Activated CD8-positive, alpha-beta memory T cell treated with anti-CD3 and anti-CD28 coated beads, Interleukin-2, amount 50 U/mL, for 24 hours (primary cell): Measurements from ENCODE around the gene ERC1.

Experiments
- DNase-seq: peaks from one replicate; pipeline ENCODE4 v3.0.0-alpha.2; 2020; ENCODE audit errors: extremely low read depth

ERC1 gene

DNA sequence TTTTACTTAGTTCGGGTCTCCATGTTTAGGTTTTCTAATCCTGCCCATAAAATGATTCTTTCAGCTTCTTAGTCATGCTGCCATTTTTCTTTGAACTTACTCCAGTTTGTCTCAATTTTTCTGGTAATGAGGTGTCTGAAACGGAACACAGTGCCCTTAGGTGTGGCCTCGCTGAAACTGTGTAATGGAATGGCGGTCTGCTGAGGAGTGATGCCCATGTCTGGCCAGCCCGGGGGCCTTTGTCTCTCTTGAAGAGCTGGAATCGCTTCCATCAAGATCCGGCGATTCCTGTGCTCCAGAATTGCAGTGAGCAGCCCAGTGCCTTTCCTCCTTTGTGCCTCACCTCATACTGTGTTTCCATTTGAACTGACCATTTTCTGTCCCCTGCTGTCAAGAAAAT lies 490.9 kb downstream of the ERC1 start:
- DNase-seq: no peak

DNA sequence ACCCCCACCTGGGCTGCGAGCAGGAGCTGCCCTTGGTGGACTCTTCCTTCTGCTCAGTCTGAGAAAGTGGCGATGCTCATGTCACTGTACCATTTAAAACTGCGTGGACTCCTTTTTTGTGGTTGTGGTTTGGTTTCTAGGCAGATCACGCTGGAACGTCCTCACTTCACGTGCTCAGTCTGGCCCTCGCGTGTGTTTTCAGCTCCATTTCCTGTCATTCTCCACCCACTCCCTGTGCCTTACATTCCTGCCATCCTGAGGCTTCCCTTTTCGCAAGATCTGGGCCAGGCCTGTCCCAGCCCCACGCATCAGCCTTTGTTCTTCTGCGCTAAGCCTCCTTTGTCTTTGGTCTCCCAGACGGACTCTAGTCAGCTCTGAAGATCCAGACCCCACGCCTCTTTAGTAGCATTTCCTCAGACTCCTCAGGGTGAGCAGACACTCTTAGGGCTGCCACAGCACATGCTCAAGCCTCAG lies 497.9 kb downstream of the ERC1 start:
- no peak for DNase-seq

DNA sequence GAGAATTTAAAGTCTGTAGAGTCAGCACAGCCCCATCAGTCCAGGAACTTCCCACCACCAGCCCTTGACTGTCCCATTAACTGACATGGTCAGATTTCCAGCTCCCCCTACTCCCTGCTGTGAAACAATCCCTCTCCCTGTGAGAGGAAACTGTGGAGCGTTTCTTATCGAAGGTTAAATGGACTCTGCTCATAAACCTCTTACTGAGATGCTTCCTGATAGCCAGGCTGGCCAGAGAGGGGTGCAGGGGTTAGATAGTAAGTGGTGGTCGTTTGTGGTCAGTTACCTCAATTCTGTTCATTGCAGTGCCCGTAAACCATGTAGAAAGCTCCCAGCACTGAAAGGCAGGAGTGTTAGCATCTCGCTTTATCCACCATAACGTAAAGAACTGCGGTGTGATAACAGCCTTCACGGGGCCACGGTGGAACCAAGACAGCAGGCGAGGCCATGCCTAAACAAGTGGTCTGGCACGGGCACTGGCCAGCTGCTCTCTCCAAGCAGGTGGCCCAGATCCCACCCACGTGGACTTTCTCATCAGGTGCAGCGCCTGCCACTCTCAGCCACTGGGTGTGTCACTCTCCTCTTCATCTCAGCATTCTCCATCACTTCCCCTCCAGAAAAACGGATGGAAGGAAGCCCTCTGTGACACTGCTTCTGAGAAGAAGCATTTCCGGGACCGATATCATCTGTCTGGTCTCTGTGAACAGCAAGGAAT lies 501.1 kb downstream of the ERC1 start:
- DNase-seq: no peak

DNA sequence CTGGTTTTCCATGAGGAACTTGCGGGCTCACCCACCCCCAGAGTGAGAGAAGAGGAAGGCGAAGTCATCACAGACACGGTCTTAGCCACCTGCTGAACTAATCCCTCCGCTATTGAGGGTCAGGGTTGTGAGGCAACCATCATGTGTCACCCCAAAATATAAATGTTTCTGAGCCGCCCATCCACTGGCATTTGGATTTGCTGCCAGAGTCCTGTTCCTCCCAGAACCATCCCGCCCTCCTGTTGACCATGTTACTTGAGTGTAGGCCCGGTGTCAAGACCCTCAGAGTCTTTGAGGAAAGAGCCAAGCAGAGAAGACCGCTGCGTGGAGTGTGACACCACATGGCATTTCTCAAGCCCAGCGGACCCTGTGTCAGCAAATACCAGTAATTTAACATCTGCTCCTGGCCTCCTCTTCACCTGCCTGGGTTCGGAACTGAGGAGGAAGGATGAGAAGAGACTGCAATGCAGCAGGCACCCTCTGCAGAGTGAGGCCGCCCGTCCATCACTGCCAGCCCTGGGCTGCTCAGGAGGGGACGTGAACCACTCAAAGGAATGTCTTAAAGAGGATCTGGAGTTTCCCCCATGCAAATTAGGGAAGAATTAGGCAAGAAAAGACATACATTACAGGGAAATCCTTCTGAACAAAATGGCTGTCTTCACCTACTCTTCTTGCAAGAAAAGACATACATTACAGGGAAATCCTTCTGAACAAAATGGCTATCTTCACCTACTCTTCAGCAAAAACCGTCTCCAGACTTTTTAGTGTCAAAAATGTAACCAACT lies 502.9 kb downstream of the ERC1 start:
- no peak for DNase-seq

DNA sequence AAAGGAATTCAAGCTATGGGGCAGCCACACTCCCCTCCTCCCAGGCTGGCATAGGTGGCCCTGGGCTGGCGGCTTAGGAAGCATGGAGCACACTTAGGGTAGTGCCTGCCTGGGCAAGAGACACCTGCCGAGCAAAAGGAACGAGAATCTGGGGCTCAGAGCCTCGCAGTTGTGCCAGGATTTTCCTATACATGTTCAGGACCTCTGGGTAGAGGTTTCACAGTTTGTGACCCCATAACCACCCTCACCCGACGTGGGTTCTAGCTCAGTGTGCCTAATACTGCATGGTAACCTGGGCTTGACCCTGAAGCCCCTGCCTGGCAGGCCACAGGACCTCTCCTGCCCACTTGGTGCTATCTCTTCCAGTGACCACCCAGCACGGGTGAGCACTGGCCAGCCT lies 503.8 kb downstream of the ERC1 start:
- no peak for DNase-seq

DNA sequence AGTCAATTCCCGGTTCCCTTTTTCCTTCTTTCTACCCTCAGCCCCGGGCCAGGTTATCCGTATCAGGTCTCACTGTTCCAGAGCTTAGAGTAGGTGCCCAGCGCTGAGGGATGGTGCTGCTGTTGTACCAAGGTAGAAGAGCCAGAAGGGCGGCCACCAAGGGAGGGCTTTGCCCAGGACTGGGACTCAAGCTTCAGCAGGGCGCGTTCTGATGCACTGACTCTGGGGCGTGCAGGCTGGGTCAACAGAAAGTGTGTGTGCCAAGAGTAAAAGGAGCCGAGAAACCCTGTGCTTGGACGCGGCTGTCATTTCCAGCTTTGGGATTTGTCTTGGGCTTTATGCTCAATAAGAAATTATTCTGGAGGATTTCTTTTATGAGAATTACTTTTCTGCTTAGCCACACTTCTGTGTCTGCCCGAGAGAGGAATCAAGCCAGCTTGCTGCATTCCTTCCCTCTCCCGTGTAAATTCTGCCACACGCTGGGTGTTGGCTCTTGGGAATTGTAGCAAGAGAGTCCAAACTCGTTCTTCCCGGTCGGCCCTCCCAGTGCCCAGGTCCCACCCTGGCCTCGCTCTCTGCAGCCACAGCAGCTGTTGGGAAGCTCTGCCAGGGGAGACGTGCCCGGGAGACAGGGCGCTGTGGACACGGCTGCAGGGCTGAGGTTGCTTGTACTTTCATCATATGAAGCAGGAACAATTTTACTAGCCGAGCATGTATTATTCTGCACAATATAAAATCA lies 505.3 kb downstream of the ERC1 start:
- DNase-seq: no peak

DNA sequence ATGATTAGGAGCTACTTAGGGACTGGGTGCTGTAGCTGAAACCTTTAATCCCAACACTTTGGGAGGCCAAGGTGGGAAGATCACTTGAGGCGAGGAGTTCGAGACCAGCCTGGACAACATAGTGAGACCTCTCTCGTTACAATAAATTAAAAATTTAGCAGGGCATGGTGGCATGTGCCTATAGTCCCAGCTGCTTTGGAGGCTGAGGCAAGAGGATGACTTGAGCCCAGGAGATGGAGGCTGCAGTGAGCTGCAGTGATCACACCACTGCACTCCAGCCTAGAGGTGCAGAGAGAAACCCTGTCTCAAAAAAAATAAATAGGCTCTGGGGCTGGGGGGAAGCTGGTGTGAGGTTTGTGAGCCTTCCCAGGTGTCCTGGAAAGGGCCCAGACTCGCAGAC lies 506.1 kb downstream of the ERC1 start:
- DNase-seq: no peak

DNA sequence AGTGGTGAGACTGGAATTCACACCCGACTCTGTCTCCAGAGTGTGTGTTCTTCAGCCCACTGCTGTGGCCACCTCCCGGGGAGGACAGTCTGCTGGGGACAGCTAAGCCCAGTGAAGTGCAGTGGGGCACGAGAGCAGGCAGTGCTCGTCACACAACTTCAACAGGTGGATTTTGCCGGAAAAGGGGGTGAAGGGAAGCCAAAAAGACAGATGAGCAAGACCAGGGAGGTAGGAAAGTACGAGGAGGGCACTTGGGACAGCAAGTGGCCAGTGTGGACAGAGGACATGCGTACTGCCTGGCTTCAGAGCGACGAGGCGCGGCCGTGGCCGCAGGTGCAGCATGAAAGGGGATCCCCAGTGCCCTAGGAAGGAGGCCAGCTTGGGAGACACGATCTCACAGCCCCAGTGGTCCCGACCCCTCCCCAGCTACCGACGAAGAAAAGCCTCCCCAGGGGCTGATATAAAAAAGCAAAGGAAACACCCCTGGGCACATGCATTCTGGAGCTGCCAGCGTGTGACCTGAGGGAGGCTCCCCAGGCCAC lies 507.2 kb downstream of the ERC1 start:
- DNase-seq: no peak

DNA sequence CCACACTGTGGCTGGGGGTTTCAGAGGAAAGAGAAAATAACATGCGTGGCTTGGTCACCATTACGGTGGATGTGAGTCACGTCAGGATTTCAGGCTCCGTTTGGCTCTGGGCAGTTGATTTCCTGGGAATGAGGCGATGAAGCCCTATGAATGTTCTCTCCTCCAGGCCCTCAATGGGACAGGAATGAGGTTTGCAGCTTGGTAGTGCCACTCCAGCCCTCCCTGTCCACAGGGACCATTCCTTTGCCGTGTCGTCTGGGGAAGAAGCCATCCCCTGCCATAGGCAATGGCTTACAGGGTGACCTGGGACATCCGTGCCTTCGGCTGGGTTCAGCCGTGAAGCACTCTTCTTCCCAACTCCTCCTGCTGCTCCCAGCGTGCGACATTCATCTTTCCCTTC lies 508.3 kb downstream of the ERC1 start:
- no peak for DNase-seq

DNA sequence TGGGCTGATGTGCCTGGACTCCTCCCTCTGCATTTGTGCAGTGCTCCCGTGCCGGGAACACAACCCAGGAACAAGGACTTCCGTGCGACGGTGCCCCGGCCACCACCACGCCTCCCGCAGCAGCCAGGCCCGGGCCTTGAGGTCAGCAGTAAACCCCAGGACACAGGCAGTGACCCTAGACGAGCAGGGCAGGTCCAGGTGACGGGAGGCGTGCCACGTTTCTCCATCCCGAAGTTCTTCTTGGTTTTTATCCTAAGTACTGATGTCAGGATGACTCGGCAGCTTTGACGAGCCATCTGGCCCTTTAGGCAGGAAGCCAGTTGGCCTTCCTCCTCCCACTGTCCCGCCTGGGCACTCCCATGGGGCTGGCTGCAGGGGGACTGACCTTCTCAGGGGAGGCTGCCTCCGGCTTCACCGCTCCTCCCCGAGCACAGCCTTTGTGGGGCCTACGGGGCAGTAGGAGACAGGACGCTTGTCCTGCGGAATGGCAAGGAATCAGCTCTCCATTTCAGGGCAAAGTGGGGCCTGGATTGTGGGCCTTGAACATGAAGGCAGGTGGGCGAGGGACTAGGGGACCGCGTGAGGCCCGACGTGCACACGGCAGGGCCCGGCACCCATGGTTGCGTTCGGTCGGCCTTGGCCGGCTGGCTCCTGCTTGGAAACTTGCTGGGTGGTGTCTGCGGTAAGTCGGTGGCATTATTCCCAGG lies 509.2 kb downstream of the ERC1 start:
- DNase-seq: no peak

DNA sequence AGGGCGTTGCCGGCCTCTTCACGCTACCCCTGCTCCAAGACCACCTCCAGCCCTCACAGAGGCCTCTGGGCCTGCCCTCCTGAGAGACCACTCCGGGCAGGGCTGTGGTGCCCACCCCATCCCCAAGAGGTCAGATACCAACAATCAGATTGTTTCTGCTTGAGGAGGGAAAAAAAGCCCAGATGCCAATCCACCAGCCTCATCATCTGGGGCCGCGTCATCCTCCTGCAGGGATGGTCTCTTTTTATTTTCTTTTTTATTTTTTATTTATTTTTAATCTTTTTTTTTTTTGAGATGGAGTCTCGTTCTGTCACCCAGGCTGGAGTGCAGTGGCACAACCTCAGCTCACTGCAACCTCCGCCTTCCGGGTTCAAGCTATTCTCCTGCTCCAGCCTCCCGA lies 510.0 kb downstream of the ERC1 start:
- no peak for DNase-seq

DNA sequence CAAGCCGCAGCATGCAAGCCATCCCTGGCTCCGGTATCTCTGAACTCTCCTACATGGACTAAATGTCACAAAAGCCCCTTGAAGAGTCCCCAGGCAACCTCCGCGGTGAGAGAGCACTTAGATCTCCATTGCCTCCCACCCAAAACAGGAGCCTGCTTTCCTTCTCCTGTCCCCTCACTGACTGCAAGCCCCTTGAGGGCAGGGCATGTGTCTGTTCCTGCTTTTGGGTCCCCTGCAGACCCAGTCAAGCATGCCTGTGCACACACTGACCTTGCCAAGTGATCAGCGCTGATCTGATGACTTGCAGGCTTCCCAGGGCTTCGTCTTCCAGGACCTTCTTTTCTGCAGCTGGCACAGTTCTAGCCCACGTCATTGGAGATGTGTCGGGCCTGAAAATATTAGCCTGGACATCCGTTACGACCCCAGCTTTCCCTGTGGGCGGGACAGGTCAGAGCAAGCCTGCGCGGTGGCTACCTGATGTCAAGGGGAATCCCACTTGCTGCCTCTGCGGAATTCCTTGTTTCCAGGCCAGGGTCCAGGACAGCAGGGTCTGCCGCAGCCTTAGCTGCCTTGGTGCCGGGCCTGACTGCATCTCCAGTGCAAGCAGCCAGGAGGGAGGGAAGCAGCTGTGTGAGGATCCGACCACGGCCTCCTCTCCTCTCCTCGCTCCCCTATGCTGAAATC lies 510.8 kb downstream of the ERC1 start:
- DNase-seq: no peak

DNA sequence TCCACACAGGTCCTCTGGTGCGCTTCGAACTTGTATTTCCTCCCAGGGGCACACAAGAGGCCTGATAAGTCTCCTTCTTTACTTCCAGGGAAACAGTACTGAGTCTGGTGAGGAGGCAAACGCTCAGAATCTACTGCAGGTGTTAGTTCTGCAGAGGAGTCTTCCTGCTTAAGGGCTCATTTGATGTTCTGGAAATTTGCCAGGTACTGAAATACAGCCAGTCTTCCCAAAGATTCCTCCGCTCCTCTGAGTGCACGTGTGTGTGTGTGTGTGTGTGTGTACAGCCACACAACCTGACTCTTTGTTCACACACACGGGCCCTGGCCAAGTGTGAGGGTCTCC lies 511.3 kb downstream of the ERC1 start:
- DNase-seq: no peak

DNA sequence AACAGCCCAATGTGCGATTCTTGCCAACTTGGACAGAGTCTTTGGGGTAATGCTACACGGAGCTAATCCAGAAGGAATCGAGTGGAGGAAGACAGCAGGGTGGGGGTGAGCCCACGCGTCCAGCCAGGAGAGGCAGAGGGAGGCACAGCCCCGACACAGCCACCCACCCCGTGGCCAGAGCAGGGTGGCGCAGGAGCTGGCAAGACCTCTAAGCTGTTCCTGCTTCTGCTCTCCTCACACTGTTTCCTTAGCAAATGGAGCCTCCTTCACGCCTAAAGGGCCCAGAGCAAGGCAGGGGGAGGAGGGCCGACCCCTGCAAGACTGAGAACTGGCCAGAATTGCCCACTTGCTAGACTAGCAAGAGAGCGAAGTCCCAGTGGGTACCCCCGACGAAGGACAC lies 511.8 kb downstream of the ERC1 start:
- no peak for DNase-seq

DNA sequence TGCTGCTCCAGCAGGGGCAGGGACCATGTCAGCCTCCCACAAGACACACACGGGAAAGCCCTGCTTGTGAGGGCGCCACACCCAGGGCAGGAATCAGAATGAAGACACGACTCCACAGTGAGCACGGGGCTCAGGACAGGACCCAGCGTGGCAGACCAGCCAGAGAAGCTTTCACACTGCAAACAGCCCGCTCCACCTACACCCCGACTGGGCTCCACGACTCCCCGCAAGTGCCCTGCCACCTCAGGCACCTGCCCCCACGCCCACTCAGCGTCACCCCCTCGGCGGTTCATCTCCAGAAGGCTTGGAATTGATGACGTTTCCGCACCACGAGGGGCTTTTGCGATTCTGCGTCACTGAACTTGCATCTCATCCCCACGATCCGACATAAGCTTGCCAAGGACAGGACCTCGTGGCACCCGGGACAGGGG lies 512.3 kb downstream of the ERC1 start:
- no peak for DNase-seq

DNA sequence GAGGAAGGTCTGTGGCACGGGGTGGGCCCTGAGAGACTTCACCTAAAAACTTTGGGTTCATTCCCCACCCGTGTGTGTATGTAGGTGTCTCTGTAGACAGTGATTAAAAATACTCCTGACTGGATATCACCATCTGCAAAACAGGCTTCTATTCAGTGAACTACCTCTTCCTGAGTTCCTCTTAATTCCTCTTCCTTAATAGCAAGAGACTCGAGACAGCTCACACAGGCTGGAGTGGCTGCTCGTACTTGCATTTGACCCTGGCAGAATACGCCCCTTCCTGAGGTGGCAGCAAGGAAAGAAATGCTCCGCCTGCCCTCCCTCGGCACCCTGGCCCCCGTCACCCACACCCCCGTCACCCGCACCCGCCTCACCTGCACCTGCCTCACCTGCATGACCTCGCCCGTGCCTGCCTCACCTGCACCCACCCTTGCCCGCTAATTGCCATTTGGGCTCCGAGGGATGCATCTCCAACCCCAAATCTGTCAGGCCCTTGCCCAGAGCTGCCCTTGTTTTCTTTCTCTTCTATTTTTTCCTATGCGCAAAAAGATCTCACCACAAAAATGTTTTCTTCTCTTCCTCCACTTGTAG lies 513.4 kb downstream of the ERC1 start:
- DNase-seq: no peak

DNA sequence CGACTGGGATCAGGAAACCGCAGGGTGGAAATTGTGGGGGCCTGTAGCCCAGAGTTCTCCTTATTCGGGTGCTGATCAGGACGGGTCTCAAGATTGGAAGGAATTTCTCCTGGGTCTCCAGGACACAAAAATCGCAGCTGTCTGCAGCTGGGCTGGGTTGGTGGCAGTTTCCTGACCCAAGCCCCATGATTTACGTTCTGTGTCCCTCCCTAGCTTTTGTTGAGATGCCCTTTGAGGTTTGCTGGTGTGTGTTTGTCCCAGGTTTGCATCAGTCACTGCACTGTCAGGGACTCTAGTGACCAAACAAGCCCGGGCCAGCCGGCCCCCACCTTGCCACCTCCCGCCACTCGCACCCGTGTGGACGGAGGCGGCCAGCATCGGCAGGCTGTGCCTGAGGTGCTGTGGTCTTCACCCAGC lies 513.9 kb downstream of the ERC1 start:
- no peak for DNase-seq

DNA sequence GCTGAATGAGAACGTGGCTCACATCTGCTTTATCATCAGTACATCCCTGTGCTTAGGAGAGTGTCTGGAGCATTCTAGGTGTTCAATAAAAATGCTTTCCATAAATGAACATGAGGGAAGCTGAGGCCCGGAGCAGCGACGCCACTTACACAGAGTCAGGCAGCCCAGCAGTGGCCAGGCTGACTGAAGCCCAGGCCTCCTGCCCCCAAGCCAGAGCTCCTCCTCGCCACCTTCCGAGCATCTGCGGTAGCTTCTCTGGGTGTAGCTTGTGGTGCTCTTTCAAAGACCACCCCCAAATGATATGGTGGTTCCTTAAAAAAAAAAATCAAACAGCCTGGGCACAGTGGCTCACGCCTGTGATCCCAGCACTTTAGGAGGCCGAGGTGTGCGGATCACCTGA lies 514.6 kb downstream of the ERC1 start:
- DNase-seq: no peak

DNA sequence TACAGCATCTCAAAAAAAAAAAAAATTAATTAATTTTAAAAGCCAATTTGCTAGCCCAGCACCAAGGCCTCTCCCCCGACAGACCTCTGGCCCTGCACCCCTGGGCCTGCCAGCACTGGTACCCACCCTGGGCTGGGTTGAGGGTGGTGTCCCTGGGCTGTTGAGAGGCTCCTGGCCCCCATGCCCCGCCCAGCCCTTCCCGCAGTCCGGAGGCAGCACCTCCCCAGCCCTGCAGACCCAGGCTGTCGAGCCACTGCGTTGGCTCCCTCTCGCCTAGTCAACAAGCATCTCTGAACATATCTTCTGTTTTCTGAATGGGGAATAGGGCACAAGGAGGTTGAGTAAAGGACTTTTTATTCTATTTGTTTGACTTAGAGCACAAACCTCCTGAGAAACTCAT lies 516.3 kb downstream of the ERC1 start:
- DNase-seq: no peak

DNA sequence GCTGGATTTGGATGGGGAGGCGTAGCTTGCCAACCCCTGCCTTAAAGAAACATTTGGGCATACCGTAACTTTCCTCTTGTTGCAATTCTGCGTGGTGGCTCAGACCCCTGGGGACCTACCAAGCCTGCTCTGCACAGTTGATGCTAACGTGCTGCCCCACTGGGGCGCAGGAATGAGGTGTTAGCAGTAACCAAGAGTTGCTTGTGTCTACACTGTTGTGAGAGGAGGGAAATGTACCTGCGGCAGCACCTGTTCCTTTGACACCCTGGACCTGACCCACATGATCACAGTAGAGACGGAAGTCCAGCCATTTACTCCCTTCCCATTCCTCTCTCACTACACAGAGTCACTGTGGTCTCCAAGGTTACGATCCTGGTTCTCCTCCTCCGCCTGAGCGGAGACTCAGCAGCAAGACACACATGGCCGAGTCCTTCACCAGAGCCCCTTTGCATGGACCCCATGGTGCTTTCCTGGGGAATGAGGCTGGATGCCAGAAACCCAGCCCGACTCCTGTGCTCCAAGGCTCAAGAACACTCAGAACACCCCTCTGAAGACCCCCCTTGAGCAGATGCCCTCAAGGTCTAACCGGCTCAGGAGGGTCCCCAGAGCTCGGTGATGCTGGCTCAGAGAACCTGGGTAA lies 518.5 kb downstream of the ERC1 start:
- DNase-seq: no peak
